Stomach (tissue), 9 donors: Measurements from ENCODE around the gene TRMO. TPM values are rescaled to one million over a fixed set of nuclear protein-coding genes. Genes with fewer than 3 reads are reported as not detected.

Experiments
- DNase-seq, 2 donors: peaks; one replicate each; pipeline versions ENCODE4 v3.0.0 to v3.0.0-alpha.2; 2013 to 2019
- H3K27ac ChIP-seq, 5 donors: fragments of 200-600 bp in 4 of 5; sonication (generic) in 4 of 5; one replicate each; pipeline ENCODE4 v1.5.1; 2013 to 2019; ENCODE audit warnings: mild to moderate bottlenecking in 1 of 5, moderate library complexity in 1 of 5
- H3K27me3 ChIP-seq, 3 donors: fragments of 200-600 bp; sonication (generic); one replicate each; pipeline ENCODE4 v1.5.1; 2017 to 2019; ENCODE audit warnings: mixed run types in 1 of 3
- H3K36me3 ChIP-seq, 4 donors: fragments of 200-600 bp; sonication (generic); 1 replicate in 3 of 4; 2 replicates in 1 of 4; pipeline ENCODE4 v1.5.1; 2016 to 2019
- H3K4me1 ChIP-seq, 4 donors: fragments of 200-600 bp; sonication (generic); one replicate each; pipeline ENCODE4 v1.5.1; 2016 to 2019
- H3K4me3 ChIP-seq, 4 donors: fragments of 200-600 bp; sonication (generic) in 3 of 4; one replicate each; pipeline ENCODE4 v1.5.1; 2016 to 2019; ENCODE audit warnings: mild to moderate bottlenecking in 1 of 4
- H3K9me3 ChIP-seq, 4 donors: fragments of 200-600 bp; sonication (generic); one replicate each; pipeline ENCODE4 v1.5.1; 2016 to 2019
- EP300 ChIP-seq: sonication (generic); formaldehyde crosslinking; IDR thresholded peaks from one replicate; pipeline ENCODE4 v1.6.1; 2017; ENCODE audit warnings: antibody characterized with exemption
- POLR2A ChIP-seq, 4 donors: fragments of 450-650 bp; IDR thresholded peaks; one replicate each; pipeline ENCODE4 v1.6.1; 2016; ENCODE audit warnings: antibody characterized with exemption in 4 of 4, control low read depth in 2 of 4, mild to moderate bottlenecking in 1 of 4, moderate library complexity in 1 of 4
- POLR2AphosphoS5 ChIP-seq, 3 donors: sonication (generic); formaldehyde crosslinking; IDR thresholded peaks; one replicate each; pipeline ENCODE4 v1.6.1; 2016; ENCODE audit warnings: antibody characterized with exemption in 3 of 3
- WGBS, 5 donors: extraction: QIAGEN DNeasy Blood & Tissue Kit in 3 of 5; methylation state at CpG; one replicate each; pipeline versions ENCODE4 v1.1.5 to v1.1.7; 2013 to 2018; 5-methylcytosine and 5-hydroxymethylcytosine counted together
- intact Hi-C: fragments of 100-400 bp; cut with DNase I; formaldehyde crosslinking; loops from one replicate; pipeline ENCODE4 v1.15.1; 2023; ENCODE audit warnings: low total_unique reads
- polyA plus RNA-seq, 3 donors: library from polyadenylated mRNA; stranded (reverse); fragments of 200-250 nt; gene quantifications; one replicate each; pipeline ENCODE4 v1.2.3, GENCODE V29; 2013
- total RNA-seq, 5 donors: library from RNA; depleted of rRNA; stranded (reverse); fragments of >200 nt; gene quantifications; one replicate each; pipeline versions ENCODE4 v1.1.0 to v1.2.3, GENCODE V29; 2014 to 2016
- TF ChIP-seq, protein P1 (sequence below), 7 experiments: fragments of 450-650 bp in 4 of 7; fragments of 200-600 bp in 3 of 7; sonication (generic) in 3 of 7; IDR thresholded peaks; one replicate each; pipeline ENCODE4 v1.5.1; 2016 to 2019; ENCODE audit warnings: antibody characterized with exemption in 7 of 7, control low read depth in 2 of 7, mild to moderate bottlenecking in 1 of 7
- donor health status: healthy with polysubstance abuse.
- donor health status: Bipolar disorder and iron deficiency.
- donor health status: healthy.

The TRMO gene
- total and polyA plus RNA-seq, 8 donors: 2.9 to 98.2 (median 10.4) TPM

GRCh38 chr9:97889941-97890887 is 32.1 kb downstream of the TRMO start:
- DNase-seq: peak in 1 of 2 donors; percentile 45
- intact Hi-C loops: no loop called here
- 36 to 44% (median 40%) methylated on average over 9 of the region's 9 CpGs for WGBS, 5 donors
- Histone ChIP-seq H3K4me1 (no peaks in the 10 kb centered on the region), H3K9me3 (peaks cover 0 to 7% (median 0%) of the 10 kb centered on the region in 4 donors), H3K27ac (no peak overlapping the region), H3K4me3 (no peak overlapping the region), H3K27me3 (no peaks in the 10 kb centered on the region), H3K36me3 (peaks cover 0 to 3% (median 0%) of the 10 kb centered on the region in 4 donors)
- no peak for TF ChIP-seq POLR2AphosphoS5 (IDR thresholded peaks at IDR 0.05)
- TF ChIP-seq, protein P1, sequence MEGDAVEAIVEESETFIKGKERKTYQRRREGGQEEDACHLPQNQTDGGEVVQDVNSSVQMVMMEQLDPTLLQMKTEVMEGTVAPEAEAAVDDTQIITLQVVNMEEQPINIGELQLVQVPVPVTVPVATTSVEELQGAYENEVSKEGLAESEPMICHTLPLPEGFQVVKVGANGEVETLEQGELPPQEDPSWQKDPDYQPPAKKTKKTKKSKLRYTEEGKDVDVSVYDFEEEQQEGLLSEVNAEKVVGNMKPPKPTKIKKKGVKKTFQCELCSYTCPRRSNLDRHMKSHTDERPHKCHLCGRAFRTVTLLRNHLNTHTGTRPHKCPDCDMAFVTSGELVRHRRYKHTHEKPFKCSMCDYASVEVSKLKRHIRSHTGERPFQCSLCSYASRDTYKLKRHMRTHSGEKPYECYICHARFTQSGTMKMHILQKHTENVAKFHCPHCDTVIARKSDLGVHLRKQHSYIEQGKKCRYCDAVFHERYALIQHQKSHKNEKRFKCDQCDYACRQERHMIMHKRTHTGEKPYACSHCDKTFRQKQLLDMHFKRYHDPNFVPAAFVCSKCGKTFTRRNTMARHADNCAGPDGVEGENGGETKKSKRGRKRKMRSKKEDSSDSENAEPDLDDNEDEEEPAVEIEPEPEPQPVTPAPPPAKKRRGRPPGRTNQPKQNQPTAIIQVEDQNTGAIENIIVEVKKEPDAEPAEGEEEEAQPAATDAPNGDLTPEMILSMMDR (IDR thresholded peaks at IDR 0.05): peak in 3 of 7 experiments; percentile 21 to 64 (median 47)

GRCh38 chr9:97880336-97880735 is 42.0 kb downstream of the TRMO start:
- Histone ChIP-seq H3K36me3 (no peaks in the 10 kb centered on the region), H3K27ac (no peak overlapping the region), H3K9me3 (no peaks in the 10 kb centered on the region), H3K4me1 (peaks cover 0 to 6% (median 3%) of the 10 kb centered on the region in 4 donors), H3K27me3 (no peaks in the 10 kb centered on the region), H3K4me3 (no peak overlapping the region)
- no peak for DNase-seq
- intact Hi-C loops: no loop called here
- 59 to 76% (median 67%) methylated on average over 4 of the region's 4 CpGs for WGBS, 5 donors
- TF ChIP-seq EP300: no peak
- no peak for TF ChIP-seq POLR2AphosphoS5 (IDR thresholded peaks at IDR 0.05)
- TF ChIP-seq, protein P1 (IDR thresholded peaks at IDR 0.05): no peak
- TF ChIP-seq POLR2A (IDR thresholded peaks at IDR 0.05): no peak

- no peaks in the 10 kb centered on the region for H3K36me3 ChIP-seq
- WGBS, 5 donors: 80 to 95% (median 90%) methylated on average over 3 of the region's 3 CpGs
- TF ChIP-seq EP300 (no peak), POLR2A (IDR thresholded peaks at IDR 0.05) (no peak), POLR2AphosphoS5 (IDR thresholded peaks at IDR 0.05) (no peak)
- TF ChIP-seq, protein P1 (IDR thresholded peaks at IDR 0.05): no peak
- no peak overlapping the region for H3K4me3 ChIP-seq
- H3K27ac ChIP-seq: no peak overlapping the region
- peaks cover 0 to 6% (median 3%) of the 10 kb centered on the region in 4 donors for H3K4me1 ChIP-seq
- no peak for DNase-seq
- intact Hi-C loops: no loop called here
- H3K27me3 ChIP-seq: no peaks in the 10 kb centered on the region
- H3K9me3 ChIP-seq: no peaks in the 10 kb centered on the region
Observed at GRCh38 chr9:97876061-97876460, 46.2 kb downstream of the TRMO start.

GRCh38 chr9:97875111-97875510 is 47.2 kb downstream of the TRMO start:
- Histone ChIP-seq H3K9me3 (no peaks in the 10 kb centered on the region), H3K27me3 (peaks cover 0 to 3% (median 0%) of the 10 kb centered on the region in 3 donors), H3K27ac (no peak overlapping the region), H3K4me1 (peaks cover 0 to 6% (median 3%) of the 10 kb centered on the region in 4 donors), H3K36me3 (no peaks in the 10 kb centered on the region), H3K4me3 (no peak overlapping the region)
- 75 to 88% (median 82%) methylated on average over 5 of the region's 5 CpGs for WGBS, 5 donors
- DNase-seq: no peak
- intact Hi-C loops: no loop called here
- TF ChIP-seq, protein P1 (IDR thresholded peaks at IDR 0.05): no peak
- TF ChIP-seq EP300 (no peak), POLR2A (IDR thresholded peaks at IDR 0.05) (no peak), POLR2AphosphoS5 (IDR thresholded peaks at IDR 0.05) (no peak)
